Astrocyte (in vitro differentiated cells and primary cell): Measurements from ENCODE around the gene HEG1. TPM values are rescaled to one million over a fixed set of nuclear protein-coding genes. Genes with fewer than 3 reads are reported as not detected.

Experiments used
- DNase-seq: peaks from one replicate; pipeline ENCODE4 v3.0.0-alpha.2; 2010; ENCODE audit warnings: low read depth
- FAIRE-seq: peaks from 2 replicates; lab custom pipeline; 2011; peaks lifted over from hg19 to GRCh38; lab: Jason Lieb, UNC
- H2AFZ ChIP-seq: 2 replicates; pipeline ENCODE4 v1.6.0; 2012; ENCODE audit warnings: low read depth, low read length, inconsistent platforms
- H3K27ac ChIP-seq: 2 replicates; pipeline ENCODE4 v1.5.1; 2011; ENCODE audit warnings: low read depth, low read length, inconsistent platforms
- H3K27me3 ChIP-seq: 2 replicates; pipeline ENCODE4 v1.6.0; 2011; ENCODE audit warnings: low read length, inconsistent platforms; ENCODE audit not compliant: insufficient read depth
- H3K36me3 ChIP-seq: 2 replicates; pipeline ENCODE4 v1.5.1; 2011; ENCODE audit warnings: low read length, inconsistent platforms; ENCODE audit not compliant: insufficient read depth
- H3K4me1 ChIP-seq: 2 replicates; pipeline ENCODE4 v1.5.1; 2011; ENCODE audit warnings: low read length, inconsistent platforms; ENCODE audit not compliant: insufficient read depth
- H3K4me2 ChIP-seq: 2 replicates; pipeline ENCODE4 v1.6.0; 2012; ENCODE audit warnings: low read length, inconsistent platforms
- H3K4me3 ChIP-seq: 2 replicates; pipeline ENCODE4 v1.5.1; 2011; ENCODE audit warnings: low read depth, mild to moderate bottlenecking, low read length, inconsistent platforms; ENCODE audit not compliant: insufficient read depth
- H3K79me2 ChIP-seq: 2 replicates; pipeline ENCODE4 v1.6.0; 2012; ENCODE audit warnings: mild to moderate bottlenecking, low read length, inconsistent platforms; ENCODE audit not compliant: insufficient read depth
- H3K9ac ChIP-seq: 2 replicates; pipeline ENCODE4 v1.6.0; 2012; ENCODE audit warnings: mild to moderate bottlenecking, low read length, inconsistent platforms
- H3K9me3 ChIP-seq: 2 replicates; pipeline ENCODE4 v1.5.1; 2012; ENCODE audit warnings: low read depth, mild to moderate bottlenecking, low read length, inconsistent platforms; ENCODE audit not compliant: insufficient read depth
- H4K20me1 ChIP-seq: 2 replicates; pipeline ENCODE4 v1.6.0; 2012; ENCODE audit warnings: low read length, inconsistent platforms; ENCODE audit not compliant: insufficient read depth
- H3K27ac Mint-ChIP-seq: one replicate; pipeline ENCODE4 v1.8.0; 2021; ENCODE audit warnings: mild to moderate bottlenecking, mixed read lengths; ENCODE audit not compliant: unreplicated experiment
- H3K27me3 Mint-ChIP-seq: one replicate; pipeline ENCODE4 v1.8.0; 2021; ENCODE audit warnings: low read depth, mixed read lengths; ENCODE audit not compliant: unreplicated experiment
- H3K36me3 Mint-ChIP-seq: one replicate; pipeline ENCODE4 v1.8.0; 2021; ENCODE audit warnings: low read depth, mixed read lengths; ENCODE audit not compliant: unreplicated experiment
- H3K4me1 Mint-ChIP-seq: one replicate; pipeline ENCODE4 v1.8.0; 2021; ENCODE audit warnings: low read depth, mixed read lengths; ENCODE audit not compliant: unreplicated experiment
- H3K4me3 Mint-ChIP-seq: one replicate; pipeline ENCODE4 v1.8.0; 2021; ENCODE audit warnings: mild to moderate bottlenecking, moderate library complexity, mixed read lengths; ENCODE audit not compliant: unreplicated experiment
- H3K9me3 Mint-ChIP-seq: one replicate; pipeline ENCODE4 v1.8.0; 2021; ENCODE audit warnings: mild to moderate bottlenecking, mixed read lengths; ENCODE audit not compliant: unreplicated experiment
- EZH2 ChIP-seq: IDR thresholded peaks from 2 replicates; pipeline ENCODE4 v1.6.1; 2012; ENCODE audit warnings: mild to moderate bottlenecking, low read length, inconsistent platforms; ENCODE audit not compliant: insufficient read depth
- total RNA-seq: library from RNA; stranded (reverse); gene quantifications from 2 replicates; pipeline ENCODE4 v1.2.1, GENCODE V29; 2021
- TF ChIP-seq, protein P1 (sequence below): IDR thresholded peaks from 2 replicates; pipeline ENCODE4 v1.5.1; 2011; ENCODE audit warnings: low read depth, mild to moderate bottlenecking, inconsistent platforms, low read length, moderate library complexity; ENCODE audit not compliant: insufficient read depth

Gene HEG1
- total RNA-seq, 1 donor from 2014 or later, result 65.7 TPM

DNA sequence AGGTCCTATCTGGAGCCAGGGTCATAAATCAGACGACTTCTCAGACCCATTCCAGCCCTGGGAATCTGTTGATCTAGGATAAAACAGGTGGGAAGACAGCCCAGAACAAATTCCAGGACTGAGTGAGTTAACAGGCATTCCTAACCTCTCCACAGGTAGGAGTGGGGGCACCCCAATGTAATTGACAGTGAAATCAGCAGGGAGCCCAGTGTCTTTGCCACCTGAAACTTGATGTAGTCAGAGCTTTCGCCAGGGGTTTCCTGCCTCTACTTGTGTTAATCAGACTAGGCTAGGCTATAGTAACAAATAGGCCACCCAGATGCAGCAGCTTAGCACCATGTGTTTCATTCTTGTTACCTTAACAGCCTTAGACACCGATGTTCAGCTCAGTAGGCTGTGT is 2.7 kb upstream of the HEG1 start:
- peaks cover 3% of the 10 kb centered on the region for H3K27me3 Mint-ChIP-seq
- no peak for DNase-seq
- no peaks in the 10 kb centered on the region for H3K9me3 ChIP-seq

GRCh38 chr3:125057186-125057850 is 1.5 kb upstream of the HEG1 start:
- H3K9ac ChIP-seq, result peak overlapping the region; percentile 47
- peaks cover 50% of the 10 kb centered on the region for H3K4me1 Mint-ChIP-seq
- no peaks in the 10 kb centered on the region for H3K36me3 ChIP-seq
- TF ChIP-seq, protein P1, sequence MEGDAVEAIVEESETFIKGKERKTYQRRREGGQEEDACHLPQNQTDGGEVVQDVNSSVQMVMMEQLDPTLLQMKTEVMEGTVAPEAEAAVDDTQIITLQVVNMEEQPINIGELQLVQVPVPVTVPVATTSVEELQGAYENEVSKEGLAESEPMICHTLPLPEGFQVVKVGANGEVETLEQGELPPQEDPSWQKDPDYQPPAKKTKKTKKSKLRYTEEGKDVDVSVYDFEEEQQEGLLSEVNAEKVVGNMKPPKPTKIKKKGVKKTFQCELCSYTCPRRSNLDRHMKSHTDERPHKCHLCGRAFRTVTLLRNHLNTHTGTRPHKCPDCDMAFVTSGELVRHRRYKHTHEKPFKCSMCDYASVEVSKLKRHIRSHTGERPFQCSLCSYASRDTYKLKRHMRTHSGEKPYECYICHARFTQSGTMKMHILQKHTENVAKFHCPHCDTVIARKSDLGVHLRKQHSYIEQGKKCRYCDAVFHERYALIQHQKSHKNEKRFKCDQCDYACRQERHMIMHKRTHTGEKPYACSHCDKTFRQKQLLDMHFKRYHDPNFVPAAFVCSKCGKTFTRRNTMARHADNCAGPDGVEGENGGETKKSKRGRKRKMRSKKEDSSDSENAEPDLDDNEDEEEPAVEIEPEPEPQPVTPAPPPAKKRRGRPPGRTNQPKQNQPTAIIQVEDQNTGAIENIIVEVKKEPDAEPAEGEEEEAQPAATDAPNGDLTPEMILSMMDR, result no peak
- TF ChIP-seq EZH2, result no peak
- DNase-seq, result peak; percentile 84
- no peaks in the 10 kb centered on the region for H3K36me3 Mint-ChIP-seq
- peak overlapping the region; percentile 13 for H3K27ac Mint-ChIP-seq
- no peaks in the 10 kb centered on the region for H3K9me3 ChIP-seq
- H3K4me3 ChIP-seq, result no peak overlapping the region
- peaks cover 26% of the 10 kb centered on the region for H3K79me2 ChIP-seq
- peak overlapping the region; percentile 93 for H3K27ac ChIP-seq
- peaks cover 2% of the 10 kb centered on the region for H3K27me3 ChIP-seq
- H3K4me1 ChIP-seq, result peaks cover 45% of the 10 kb centered on the region
- peaks cover 24% of the 10 kb centered on the region for H4K20me1 ChIP-seq
- H2AFZ ChIP-seq, result no peak overlapping the region
- peak overlapping the region; percentile 89 for H3K4me2 ChIP-seq
- H3K27me3 Mint-ChIP-seq, result peaks cover 3% of the 10 kb centered on the region
- FAIRE-seq, result peak; percentile 78
- peaks cover 5% of the 10 kb centered on the region for H3K9me3 Mint-ChIP-seq
- peak overlapping the region; percentile 40 for H3K4me3 Mint-ChIP-seq

More for the DNA sequence above, 2.7 kb upstream of the HEG1 start:
- Histone ChIP-seq H3K4me1 (peaks cover 45% of the 10 kb centered on the region), H3K4me2 (no peak overlapping the region), H3K27ac (no peak overlapping the region), H3K36me3 (no peaks in the 10 kb centered on the region), H3K9ac (no peak overlapping the region), H3K4me3 (no peak overlapping the region), H2AFZ (no peak overlapping the region), H4K20me1 (peaks cover 12% of the 10 kb centered on the region), H3K27me3 (peaks cover 2% of the 10 kb centered on the region), H3K79me2 (peaks cover 19% of the 10 kb centered on the region)
- Mint-ChIP-seq H3K27ac (no peak overlapping the region), H3K36me3 (no peaks in the 10 kb centered on the region), H3K4me1 (peaks cover 49% of the 10 kb centered on the region), H3K4me3 (no peak overlapping the region), H3K9me3 (peaks cover 5% of the 10 kb centered on the region)
- FAIRE-seq, result no peak
- no peak for TF ChIP-seq EZH2

DNA sequence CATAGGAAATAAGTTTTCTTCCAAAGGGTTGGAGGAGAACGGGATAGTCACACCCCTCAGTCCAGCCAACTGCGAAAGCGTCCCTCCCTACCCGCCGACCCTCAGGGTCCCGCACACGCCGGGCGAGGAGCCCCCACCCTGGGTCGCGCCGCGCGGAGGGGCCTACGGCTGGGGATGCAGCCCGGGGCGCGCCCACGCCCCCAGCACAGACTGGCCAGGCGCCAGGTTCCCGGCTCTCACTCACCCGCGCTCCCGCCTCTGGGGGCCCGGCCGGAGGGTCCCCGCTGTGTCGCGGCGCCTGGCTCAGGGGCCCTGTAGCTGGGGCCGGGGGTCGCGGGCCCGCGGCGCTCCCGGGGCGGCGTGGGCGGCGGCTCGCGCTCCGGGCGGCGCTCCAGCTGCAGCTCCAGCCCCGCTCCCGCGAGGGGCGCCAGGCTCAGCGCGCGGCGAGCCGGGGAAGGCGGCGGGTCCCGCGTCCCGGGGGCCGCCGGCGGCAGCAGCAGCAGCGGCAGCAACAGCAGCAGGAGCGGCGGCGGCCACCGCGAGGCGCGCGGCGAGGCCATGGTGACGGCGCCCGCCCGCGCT is 375 bp downstream of the HEG1 start:
- H3K4me1 ChIP-seq, result peaks cover 53% of the 10 kb centered on the region
- peak overlapping the region; percentile 94 for H3K9ac ChIP-seq
- Mint-ChIP-seq H3K4me3 (peak overlapping the region; percentile 93), H3K27me3 (peaks cover 3% of the 10 kb centered on the region), H3K27ac (peak overlapping the region; percentile 29), H3K9me3 (peaks cover 2% of the 10 kb centered on the region), H3K4me1 (peaks cover 58% of the 10 kb centered on the region), H3K36me3 (no peaks in the 10 kb centered on the region)
- H3K4me3 ChIP-seq, result peak overlapping the region; percentile 97
- no peaks in the 10 kb centered on the region for H3K27me3 ChIP-seq
- H3K36me3 ChIP-seq, result no peaks in the 10 kb centered on the region
- no peak for TF ChIP-seq EZH2
- TF ChIP-seq, protein P1, result no peak
- peaks cover 42% of the 10 kb centered on the region for H4K20me1 ChIP-seq
- FAIRE-seq, result no peak
- DNase-seq, result no peak
- H2AFZ ChIP-seq, result peak overlapping the region; percentile 16
- H3K79me2 ChIP-seq, result peaks cover 37% of the 10 kb centered on the region
- H3K4me2 ChIP-seq, result peak overlapping the region; percentile 89
- peak overlapping the region; percentile 93 for H3K27ac ChIP-seq
- no peaks in the 10 kb centered on the region for H3K9me3 ChIP-seq
